ENCODE measurements around the gene DMRTC2. TPM values are rescaled to one million over a fixed set of nuclear protein-coding genes. Genes with fewer than 3 reads are reported as not detected.
A peak's percentile ranks its signal among the peaks of the same experiment; 100 is the strongest.

DMRTC2 gene
- total and polyA plus RNA-seq, 9 of the 15 experiments (the other 6 are each of a cell fraction or from before 2014, with no cell fraction given), result 0.03 TPM; not detected in 8

GRCh38 chr19:41848666-41849065, 3.8 kb downstream of the DMRTC2 start (continued):
- TF ChIP-seq ARID4B (CRISPR knock-in tag; IDR thresholded peaks at IDR 0.05) (no peak), MTA1 (IDR thresholded peaks at IDR 0.05; ENCODE audit: borderline replicate concordance) (no peak), HMGN3 (IDR thresholded peaks at IDR 0.05; ENCODE audit: borderline replicate concordance, extremely low read depth, insufficient read length, low read depth, low read length) (no peak)

- H3K9me1 ChIP-seq (ENCODE audit: control insufficient read depth, insufficient read depth, low read length), result no peaks in the 10 kb centered on the region
- no peaks in the 10 kb centered on the region for H4K20me1 ChIP-seq (replicated peaks; ENCODE audit: control insufficient read depth, insufficient read depth, low read length)
- H2AFZ ChIP-seq (ENCODE audit: low read depth, low read length), result no peak overlapping the region
- no peak overlapping the region for H3K27ac ChIP-seq (ENCODE audit: extremely low read depth, low read depth, low read length)
- 14% methylated on average over 2 of the region's 2 CpGs for WGBS (ENCODE audit: insufficient coverage, low coverage, missing lambda C conversion rate)
- ATAC-seq (no peak), DNase-seq (ENCODE audit: extremely low read depth in 1 of 4, low spot score in 3 of 4) (no peak), FAIRE-seq (no peak)
- H3K27me3 ChIP-seq (ENCODE audit: control insufficient read depth in 2 of 2, insufficient read depth in 2 of 2, low read length in 2 of 2), result peaks cover 12 to 22% of the 10 kb centered on the region in 2 experiments; a peak in 4 of 5 replicates
- intact Hi-C loops (cut with micrococcal nuclease) (no loop called here), in situ Hi-C loops (cut with MboI) (no loop called here)
- H3K4me3 ChIP-seq, result no peak overlapping the region
- peaks cover 2% of the 10 kb centered on the region; the same call in 1 of the 2 replicates for H3K9me3 ChIP-seq (replicated peaks; ENCODE audit: control insufficient read depth, insufficient read depth, low read depth, low read length)
- peaks cover under 1 to 17% of the 10 kb centered on the region in 2 experiments; a peak in 3 of 5 replicates for H3K4me1 ChIP-seq (replicated peaks in 1 of 2; ENCODE audit: control insufficient read depth in 2 of 2, insufficient read depth in 2 of 2, low read length in 2 of 2)
- POLR2A ChIA-PET, result interaction anchor here (0.6 to 1.5 kb wide), 3 partner anchors 11 to 501 kb away, joined by 3 to 8 read pairs (median 4); partner anchors contain the start of gene RPS19
- CTCF ChIA-PET (ENCODE audit: low intra/inter-chr PET ratio), result no interaction called here
- H3K79me2 ChIP-seq (ENCODE audit: control insufficient read depth, insufficient read depth, low read length), result no peaks in the 10 kb centered on the region
- TF ChIP-seq JUNB (CRISPR knock-in tag; conservative IDR thresholded peaks at IDR 0.05) (no peak), BHLHE40 (IDR thresholded peaks at IDR 0.05; ENCODE audit: low read length) (peak; percentile 34; the same call in 1 of the 2 replicates)
- no peaks in the 10 kb centered on the region for H3K36me3 ChIP-seq (ENCODE audit: control insufficient read depth, insufficient read depth, low read length)
- no peak overlapping the region for H3K4me2 ChIP-seq (ENCODE audit: insufficient read depth, low read length)
- H3K9ac ChIP-seq (ENCODE audit: insufficient read depth in 1 of 2, low read depth in 2 of 2, low read length in 2 of 2), result no peak overlapping the region
- BruUV-seq (replicated peaks), result no TSS peak
Measured at GRCh38 chr19:41849067-41849466, 4.2 kb downstream of the DMRTC2 start.
